Right lobe of liver (tissue), 4 donors: ENCODE results near the gene DFFA.

Experiments used
- POLR2A ChIP-seq: fragments of 450-650 bp; IDR thresholded peaks from one replicate; pipeline ENCODE4 v1.6.1; 2017; ENCODE audit warnings: antibody characterized with exemption, mild to moderate bottlenecking
- TF ChIP-seq, protein P1 (sequence below), 4 donors: fragments of 200-600 bp in 3 of 4; fragments of 450-650 bp in 1 of 4; IDR thresholded peaks; one replicate each; pipeline versions ENCODE4 v1.5.1 to v1.8.0; 2016 to 2022; ENCODE audit warnings: antibody characterized with exemption in 4 of 4, mild to moderate bottlenecking in 2 of 4
- donor health status: DM: no; HTN: no; CAD: no.
- donor health status: DM: no; HTN: no; CAD: no.
- donor health status: DM: no; HTN: yes; CAD: no.

DNA sequence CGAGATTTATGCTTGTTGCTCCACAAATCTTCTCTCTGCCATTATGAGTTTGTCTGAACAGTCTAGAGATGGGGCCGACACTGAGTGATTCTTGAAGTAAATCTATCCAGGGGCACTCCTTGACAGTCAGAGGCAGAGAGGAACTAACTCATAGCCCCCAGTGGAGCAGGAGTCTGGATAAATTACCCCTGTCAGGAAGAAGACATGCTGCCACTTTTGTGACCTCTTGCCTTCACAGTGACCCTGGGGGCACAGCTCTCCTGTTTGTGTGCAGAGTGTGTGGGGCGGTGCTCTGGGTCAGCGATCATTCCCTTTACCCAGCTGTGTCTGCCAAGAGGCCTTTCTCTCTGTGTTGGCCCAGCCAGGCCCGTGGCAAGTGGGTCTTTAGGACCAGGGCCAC is 31.9 kb upstream of the DFFA start:
- TF ChIP-seq, protein P1, sequence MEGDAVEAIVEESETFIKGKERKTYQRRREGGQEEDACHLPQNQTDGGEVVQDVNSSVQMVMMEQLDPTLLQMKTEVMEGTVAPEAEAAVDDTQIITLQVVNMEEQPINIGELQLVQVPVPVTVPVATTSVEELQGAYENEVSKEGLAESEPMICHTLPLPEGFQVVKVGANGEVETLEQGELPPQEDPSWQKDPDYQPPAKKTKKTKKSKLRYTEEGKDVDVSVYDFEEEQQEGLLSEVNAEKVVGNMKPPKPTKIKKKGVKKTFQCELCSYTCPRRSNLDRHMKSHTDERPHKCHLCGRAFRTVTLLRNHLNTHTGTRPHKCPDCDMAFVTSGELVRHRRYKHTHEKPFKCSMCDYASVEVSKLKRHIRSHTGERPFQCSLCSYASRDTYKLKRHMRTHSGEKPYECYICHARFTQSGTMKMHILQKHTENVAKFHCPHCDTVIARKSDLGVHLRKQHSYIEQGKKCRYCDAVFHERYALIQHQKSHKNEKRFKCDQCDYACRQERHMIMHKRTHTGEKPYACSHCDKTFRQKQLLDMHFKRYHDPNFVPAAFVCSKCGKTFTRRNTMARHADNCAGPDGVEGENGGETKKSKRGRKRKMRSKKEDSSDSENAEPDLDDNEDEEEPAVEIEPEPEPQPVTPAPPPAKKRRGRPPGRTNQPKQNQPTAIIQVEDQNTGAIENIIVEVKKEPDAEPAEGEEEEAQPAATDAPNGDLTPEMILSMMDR (IDR thresholded peaks at IDR 0.05): no peak
- TF ChIP-seq POLR2A: no peak
